Ishikawa (cell line): Measurements from ENCODE around the gene OXA1L.

ENCODE experiments used
- CEBPB ChIP-seq: IDR thresholded peaks from 2 replicates; pipeline ENCODE4 v1.6.1; 2012
- REST ChIP-seq: IDR thresholded peaks from 2 replicates; pipeline ENCODE4 v1.6.1; 2012; ENCODE audit warnings: low read depth, mild to moderate bottlenecking
- TAF1 ChIP-seq: IDR thresholded peaks from 2 replicates; pipeline ENCODE4 v1.6.1; 2012; ENCODE audit warnings: low read depth, mild to moderate bottlenecking
- ZBTB7A ChIP-seq: IDR thresholded peaks from 2 replicates; pipeline ENCODE4 v1.6.1; 2012; ENCODE audit warnings: low read depth

- TF ChIP-seq REST (no peak), ZBTB7A (no peak), TAF1 (no peak), CEBPB (no peak)
These were observed 32.0 kb downstream of the OXA1L start for GRCh38 chr14:22798528-22798927.
